DND-41 (cell line): ENCODE results near the gene C3orf70.

Experiments used
- ATAC-seq: fragments of 200-7000 bp; cut with Tn5 transposase; 3 replicates; pipeline ENCODE4 v1.9.1; 2021; ENCODE audit warnings: low read depth; ENCODE audit not compliant: insufficient read depth
- DNase-seq: peaks from one replicate; pipeline ENCODE4 v3.0.0-alpha.2; 2020
- H2AFZ ChIP-seq: 2 replicates; pipeline ENCODE4 v1.6.0; 2012; ENCODE audit warnings: low read depth, low read length
- H3K27ac ChIP-seq: 2 replicates; pipeline ENCODE4 v1.5.1; 2012; ENCODE audit warnings: low read length, inconsistent platforms
- H3K27me3 ChIP-seq: fragments of 200-600 bp; sonication (generic); 2 replicates; pipeline ENCODE4 v1.6.0; 2012; ENCODE audit warnings: low read length, mild to moderate bottlenecking, inconsistent platforms; ENCODE audit not compliant: insufficient read depth, poor library complexity
- H3K36me3 ChIP-seq: 2 replicates; pipeline ENCODE4 v1.5.1; 2012; ENCODE audit warnings: low read length, inconsistent platforms; ENCODE audit not compliant: insufficient read depth
- H3K4me1 ChIP-seq: 2 replicates; pipeline ENCODE4 v1.5.1; 2012; ENCODE audit warnings: mild to moderate bottlenecking, low read length; ENCODE audit not compliant: insufficient read depth
- H3K4me2 ChIP-seq: 2 replicates; pipeline ENCODE4 v1.6.0; 2012; ENCODE audit warnings: mild to moderate bottlenecking, moderate library complexity, low read length, inconsistent platforms; ENCODE audit not compliant: insufficient read depth
- H3K4me3 ChIP-seq, 2 experiments: fragments of 200-600 bp in 1 of 2; shearing (Covaris generic) in 1 of 2; 2 replicates each; pipeline ENCODE4 v1.5.1; 2012 to 2016; ENCODE audit warnings: inconsistent platforms in 2 of 2, low read length in 2 of 2, mild to moderate bottlenecking in 2 of 2, low read depth in 1 of 2, moderate library complexity in 1 of 2
- H3K79me2 ChIP-seq: 2 replicates; pipeline ENCODE4 v1.6.0; 2012; ENCODE audit warnings: low read length, inconsistent platforms; ENCODE audit not compliant: insufficient read depth
- H3K9ac ChIP-seq: 2 replicates; pipeline ENCODE4 v1.6.0; 2012; ENCODE audit warnings: low read depth, mild to moderate bottlenecking, inconsistent platforms, low read length, moderate library complexity
- H3K9me3 ChIP-seq: 2 replicates; pipeline ENCODE4 v1.5.1; 2012; ENCODE audit warnings: low read length, moderate library complexity, mild to moderate bottlenecking, inconsistent platforms; ENCODE audit not compliant: insufficient read depth, severe bottlenecking
- H4K20me1 ChIP-seq: 2 replicates; pipeline ENCODE4 v1.6.0; 2012; ENCODE audit warnings: low read length; ENCODE audit not compliant: insufficient read depth
- CTCF ChIP-seq: IDR thresholded peaks from 2 replicates; pipeline ENCODE4 v1.5.1; 2012; ENCODE audit warnings: borderline replicate concordance, low read length, moderate library complexity, mild to moderate bottlenecking; ENCODE audit not compliant: poor library complexity, severe bottlenecking; ENCODE audit errors: extremely low read depth
- EZH2 ChIP-seq: IDR thresholded peaks from 3 replicates; pipeline ENCODE4 v1.6.1; 2012; ENCODE audit warnings: borderline replicate concordance, low read depth, mild to moderate bottlenecking, moderate library complexity, low read length, inconsistent platforms; ENCODE audit not compliant: severe bottlenecking

C3orf70 gene, protein sequence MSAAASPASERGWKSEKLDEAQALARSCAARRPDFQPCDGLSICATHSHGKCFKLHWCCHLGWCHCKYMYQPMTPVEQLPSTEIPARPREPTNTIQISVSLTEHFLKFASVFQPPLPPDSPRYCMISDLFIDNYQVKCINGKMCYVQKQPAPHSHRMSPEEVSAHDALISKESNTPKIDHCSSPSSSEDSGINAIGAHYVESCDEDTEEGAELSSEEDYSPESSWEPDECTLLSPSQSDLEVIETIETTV

GRCh38 chr3:185152410-185153170 is at the start of gene C3orf70:
Gene C3orf70, minus strand, starts transcription at chr3:185153060. Its CDS starts 237 bp downstream, at chr3:185152823.
- TF ChIP-seq EZH2 (no peak), CTCF (no peak)
- Histone ChIP-seq H3K9me3 (no peaks in the 10 kb centered on the region), H3K4me3 (no peak within 1 kb of the TSS), H2AFZ (no peak within 1 kb of the TSS), H3K36me3 (no peaks in the 10 kb centered on the region), H4K20me1 (no peaks in the 10 kb centered on the region), H3K27me3 (peaks cover 11% of the 10 kb centered on the region), H3K9ac (no peak within 1 kb of the TSS), H3K4me1 (no peaks in the 10 kb centered on the region), H3K4me2 (no peak within 1 kb of the TSS), H3K27ac (no peak within 1 kb of the TSS), H3K79me2 (no peaks in the 10 kb centered on the region)
- ATAC-seq (no peak), DNase-seq (no peak)

DNA sequence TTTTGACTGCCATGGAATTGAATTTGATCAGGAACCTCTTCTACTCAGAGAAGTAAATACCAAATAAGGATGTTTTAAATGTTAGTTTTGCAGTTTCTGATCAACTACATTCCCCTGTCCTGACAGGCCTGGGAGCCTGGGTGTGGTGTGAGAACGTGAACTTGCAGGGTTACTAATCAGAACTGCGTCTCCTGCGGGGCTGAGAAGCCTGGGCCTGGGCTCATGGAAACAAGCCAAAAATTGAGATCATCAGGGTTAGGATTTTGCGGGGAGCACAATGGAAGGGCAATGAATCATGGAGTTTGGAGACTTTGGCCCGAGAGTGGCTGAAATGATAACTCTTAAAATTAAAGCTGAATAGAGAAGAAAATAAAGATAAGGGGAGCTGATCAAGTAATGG is 47.8 kb upstream of the C3orf70 start:
- H3K4me1 ChIP-seq = no peaks in the 10 kb centered on the region
- TF ChIP-seq CTCF (no peak), EZH2 (no peak)
- no peaks in the 10 kb centered on the region for H3K79me2 ChIP-seq
- no peaks in the 10 kb centered on the region for H3K36me3 ChIP-seq
- H3K4me2 ChIP-seq = no peak overlapping the region
- DNase-seq (no peak), ATAC-seq (no peak)
- H3K27ac ChIP-seq = no peak overlapping the region
- peaks cover 2% of the 10 kb centered on the region for H3K27me3 ChIP-seq
- no peak overlapping the region for H2AFZ ChIP-seq
- H4K20me1 ChIP-seq = no peaks in the 10 kb centered on the region
- H3K9me3 ChIP-seq = no peaks in the 10 kb centered on the region
- H3K4me3 ChIP-seq = no peak overlapping the region
- H3K9ac ChIP-seq = no peak overlapping the region

- no peak for DNase-seq
- no peaks in the 10 kb centered on the region for H3K9me3 ChIP-seq
- H3K4me2 ChIP-seq = no peak overlapping the region
- no peaks in the 10 kb centered on the region for H3K79me2 ChIP-seq
- ATAC-seq = no peak; the same call in 2 of the 3 replicates
- H3K4me3 ChIP-seq = no peak overlapping the region
- TF ChIP-seq CTCF (no peak), EZH2 (no peak)
- H3K27me3 ChIP-seq = peaks cover 2% of the 10 kb centered on the region
- H2AFZ ChIP-seq = no peak overlapping the region
- no peaks in the 10 kb centered on the region for H4K20me1 ChIP-seq
- H3K27ac ChIP-seq = no peak overlapping the region
- no peaks in the 10 kb centered on the region for H3K4me1 ChIP-seq
- H3K9ac ChIP-seq = no peak overlapping the region
- no peaks in the 10 kb centered on the region for H3K36me3 ChIP-seq
These were observed 46.8 kb upstream of the C3orf70 start for GRCh38 chr3:185199671-185200070.
